SU-DHL-6 (cell line): ENCODE measurements around the gene TMEM175.

Source experiments
- H2AFZ ChIP-seq: fragments of 200-600 bp; sonication (generic); 2 replicates; pipeline ENCODE4 v1.6.1; 2014; ENCODE audit warnings: low read depth, mild to moderate bottlenecking, moderate library complexity, mixed read lengths, antibody characterized with exemption, low read length; ENCODE audit not compliant: severe bottlenecking
- H3F3A ChIP-seq: fragments of 200-600 bp; shearing (Covaris generic); 2 replicates; pipeline ENCODE4 v1.6.0; 2016; ENCODE audit warnings: antibody characterized with exemption, mild to moderate bottlenecking; ENCODE audit not compliant: insufficient read depth
- H3K27ac ChIP-seq: fragments of 200-600 bp; sonication (generic); 2 replicates; pipeline ENCODE4 v1.5.1; 2016; ENCODE audit warnings: low read depth, mild to moderate bottlenecking, low read length, moderate library complexity, mixed read lengths
- H3K27me3 ChIP-seq: fragments of 200-600 bp; sonication (generic), shearing (Covaris generic); 2 replicates; pipeline ENCODE4 v1.6.0; 2014; ENCODE audit warnings: mild to moderate bottlenecking, low read length
- H3K36me3 ChIP-seq: fragments of 200-600 bp; sonication (generic); 2 replicates; pipeline ENCODE4 v1.6.1; 2014; ENCODE audit warnings: mild to moderate bottlenecking, low read length, mixed read lengths
- H3K4me2 ChIP-seq: fragments of 300-600, 200-600 bp; shearing (Covaris generic), sonication (generic); 2 replicates; pipeline ENCODE4 v1.6.0; 2014; ENCODE audit warnings: low read length, low read depth, mild to moderate bottlenecking; ENCODE audit not compliant: poor library complexity, severe bottlenecking
- H3K4me3 ChIP-seq: fragments of 200-600 bp; sonication (generic); 2 replicates; pipeline ENCODE4 v1.5.1; 2014; ENCODE audit warnings: antibody characterized with exemption, low read length, mild to moderate bottlenecking, mixed read lengths; ENCODE audit not compliant: insufficient read depth, poor library complexity, severe bottlenecking
- H3K79me2 ChIP-seq: fragments of 200-600 bp; sonication (generic); 2 replicates; pipeline ENCODE4 v1.6.1; 2014; ENCODE audit warnings: mild to moderate bottlenecking, low read length, moderate library complexity; ENCODE audit not compliant: insufficient read depth
- H3K9ac ChIP-seq: fragments of 200-600 bp; sonication (generic); 2 replicates; pipeline ENCODE4 v1.7.0; 2014; ENCODE audit warnings: mild to moderate bottlenecking, low read length
- H3K9me2 ChIP-seq: fragments of 200-600 bp; sonication (generic); replicated peaks from 2 replicates; pipeline ENCODE4 v1.6.1; 2014; ENCODE audit warnings: low read length; ENCODE audit not compliant: insufficient read depth
- H3K9me3 ChIP-seq: fragments of 200-600 bp; sonication (generic); 2 replicates; pipeline ENCODE4 v1.6.1; 2014; ENCODE audit warnings: low read length, mixed read lengths; ENCODE audit not compliant: insufficient read depth
- H4K20me1 ChIP-seq: fragments of 200-600 bp; sonication (generic); 2 replicates; pipeline ENCODE4 v1.6.1; 2014; ENCODE audit warnings: low read depth, mild to moderate bottlenecking, antibody characterized with exemption, low read length, moderate library complexity, mixed read lengths
- CTCF ChIP-seq: fragments of 200-600 bp; sonication (generic); IDR thresholded peaks from one replicate; pipeline ENCODE4 v1.5.1; 2017; ENCODE audit warnings: antibody characterized with exemption, mild to moderate bottlenecking, low read length, moderate library complexity; ENCODE audit not compliant: insufficient read depth, poor library complexity, severe bottlenecking
- EZH2phosphoT487 ChIP-seq: fragments of 200-600 bp; sonication (generic), shearing (Covaris generic); conservative IDR thresholded peaks from 2 replicates; pipeline ENCODE4 v1.6.1; 2018; ENCODE audit warnings: mild to moderate bottlenecking, antibody characterized with exemption, low read length, moderate library complexity, mixed read lengths

Gene TMEM175

DNA sequence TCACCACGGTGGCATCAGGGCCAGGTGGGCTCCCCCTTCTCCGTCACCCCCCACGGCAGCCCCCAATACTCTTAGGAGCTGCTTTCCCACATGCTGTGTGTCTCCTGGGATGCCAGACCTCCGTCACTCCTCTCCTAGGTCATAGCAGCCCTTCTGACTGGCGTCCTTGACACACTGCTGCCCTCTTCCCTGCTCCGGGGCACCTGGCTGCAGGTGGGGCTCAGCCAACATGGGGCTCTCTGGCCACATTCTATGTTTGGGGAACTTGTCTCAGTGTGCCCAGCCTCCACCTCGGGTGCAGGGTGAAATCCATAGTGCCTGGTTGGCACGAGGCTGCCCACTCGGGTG is 13.8 kb downstream of the TMEM175 start:
- Histone ChIP-seq H3K9me2 (no peaks in the 10 kb centered on the region), H3K27me3 (no peaks in the 10 kb centered on the region), H3K4me2 (no peak overlapping the region), H3K27ac (no peak overlapping the region), H3K9ac (no peak overlapping the region), H3K4me3 (no peak overlapping the region), H3K9me3 (no peaks in the 10 kb centered on the region), H3K79me2 (no peaks in the 10 kb centered on the region), H2AFZ (no peak overlapping the region), H3K36me3 (no peaks in the 10 kb centered on the region), H3F3A (no peaks in the 10 kb centered on the region), H4K20me1 (no peaks in the 10 kb centered on the region)
- TF ChIP-seq EZH2phosphoT487 = no peak
- no peak for TF ChIP-seq CTCF

GRCh38 chr4:946517-947471 is 14.5 kb downstream of the TMEM175 start:
- no peak for TF ChIP-seq EZH2phosphoT487
- TF ChIP-seq CTCF = no peak
- Histone ChIP-seq H3K4me2 (no peak overlapping the region), H3K79me2 (no peaks in the 10 kb centered on the region), H3K9me2 (no peaks in the 10 kb centered on the region), H3K9me3 (no peaks in the 10 kb centered on the region), H3K36me3 (no peaks in the 10 kb centered on the region), H3K9ac (no peak overlapping the region), H4K20me1 (no peaks in the 10 kb centered on the region), H3K27ac (no peak overlapping the region), H3K27me3 (no peaks in the 10 kb centered on the region), H3K4me3 (no peak overlapping the region), H2AFZ (no peak overlapping the region), H3F3A (no peaks in the 10 kb centered on the region)

DNA sequence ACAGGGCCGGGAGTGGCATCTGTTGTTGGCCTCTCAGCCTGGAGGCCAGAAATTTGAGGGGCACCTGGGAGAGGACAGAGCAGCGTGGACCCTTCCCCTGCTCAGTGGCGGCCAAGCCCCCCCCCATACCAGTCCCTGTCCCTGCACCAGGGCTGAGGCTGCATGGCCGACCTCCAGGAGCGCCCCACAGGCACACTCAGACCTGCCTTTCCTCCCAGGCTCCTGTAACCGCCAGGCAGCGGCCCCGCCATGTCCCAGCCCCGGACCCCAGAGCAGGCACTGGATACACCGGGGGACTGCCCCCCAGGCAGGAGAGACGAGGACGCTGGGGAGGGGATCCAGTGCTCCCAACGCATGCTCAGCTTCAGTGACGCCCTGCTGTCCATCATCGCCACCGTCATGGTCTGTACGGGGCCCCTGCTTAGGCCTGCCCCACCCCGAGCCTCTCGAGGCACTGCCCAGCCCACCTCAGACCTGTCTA is 15.3 kb downstream of the TMEM175 start:
- Histone ChIP-seq H3K4me3 (no peak overlapping the region), H3K4me2 (no peak overlapping the region), H3K9me3 (no peaks in the 10 kb centered on the region), H3K9ac (no peak overlapping the region), H3K36me3 (no peaks in the 10 kb centered on the region), H3K9me2 (no peaks in the 10 kb centered on the region), H3K79me2 (no peaks in the 10 kb centered on the region), H2AFZ (no peak overlapping the region), H4K20me1 (no peaks in the 10 kb centered on the region), H3K27me3 (no peaks in the 10 kb centered on the region), H3F3A (no peaks in the 10 kb centered on the region), H3K27ac (no peak overlapping the region)
- TF ChIP-seq CTCF = no peak
- TF ChIP-seq EZH2phosphoT487 = no peak
